ENCODE data around the gene GABBR2.

GABBR2 gene

DNA sequence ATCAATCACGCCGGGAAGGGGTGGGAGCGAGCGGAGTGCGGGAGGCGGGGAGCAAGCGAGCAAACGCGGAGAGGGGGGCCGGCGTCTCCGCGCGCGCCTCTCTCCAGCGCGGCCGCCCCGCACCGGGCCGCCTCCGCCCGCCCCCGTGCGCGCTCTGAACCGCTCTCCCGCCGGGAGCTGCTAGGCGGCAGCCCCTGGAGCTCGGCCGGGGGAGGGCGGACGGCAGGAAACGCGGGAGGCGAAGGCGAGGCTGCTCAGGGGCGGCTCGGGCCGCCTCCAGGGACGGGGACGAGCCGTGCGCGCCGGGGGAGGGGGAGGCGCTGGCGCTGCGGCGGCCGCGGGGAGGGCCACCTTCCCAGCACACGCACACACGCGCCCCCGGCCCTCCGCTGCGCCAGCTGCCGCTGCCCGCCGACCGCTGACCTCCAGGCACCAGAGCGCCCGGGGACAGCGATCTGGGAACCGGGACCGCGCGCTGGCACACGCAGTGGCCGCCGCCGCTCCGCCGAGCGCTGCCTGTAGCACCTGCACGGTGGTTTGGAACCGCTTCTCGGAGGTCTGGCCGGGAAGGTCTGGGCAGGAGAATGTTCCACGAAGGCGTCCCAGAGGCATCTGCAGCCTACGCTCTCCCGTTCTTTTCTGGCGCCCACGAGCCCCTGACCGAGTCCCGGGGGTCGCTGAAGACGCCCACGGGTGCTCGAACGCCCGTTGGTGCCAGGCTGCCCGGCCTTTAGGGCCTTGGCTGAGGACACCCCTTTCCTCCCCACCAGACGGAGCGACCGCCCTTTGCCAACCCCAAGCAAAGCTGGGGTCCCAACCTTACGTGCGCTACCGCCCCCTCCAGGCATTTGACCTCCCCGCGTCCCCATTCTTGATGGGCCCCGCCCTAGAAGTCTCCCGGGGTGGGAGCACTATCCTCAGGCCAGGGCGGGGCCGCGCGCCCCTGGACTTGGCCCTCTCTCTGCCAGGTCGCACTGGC lies at the start of gene GABBR2:
GABBR2 (minus strand) TSS at position 3 of the 979 bp plus-strand sequence. CDS start 198 bp downstream, outside the sequence.
- in situ Hi-C loops (cut with HindIII; ENCODE audit: low sequenced_read_pairs), result no loop called here

DNA sequence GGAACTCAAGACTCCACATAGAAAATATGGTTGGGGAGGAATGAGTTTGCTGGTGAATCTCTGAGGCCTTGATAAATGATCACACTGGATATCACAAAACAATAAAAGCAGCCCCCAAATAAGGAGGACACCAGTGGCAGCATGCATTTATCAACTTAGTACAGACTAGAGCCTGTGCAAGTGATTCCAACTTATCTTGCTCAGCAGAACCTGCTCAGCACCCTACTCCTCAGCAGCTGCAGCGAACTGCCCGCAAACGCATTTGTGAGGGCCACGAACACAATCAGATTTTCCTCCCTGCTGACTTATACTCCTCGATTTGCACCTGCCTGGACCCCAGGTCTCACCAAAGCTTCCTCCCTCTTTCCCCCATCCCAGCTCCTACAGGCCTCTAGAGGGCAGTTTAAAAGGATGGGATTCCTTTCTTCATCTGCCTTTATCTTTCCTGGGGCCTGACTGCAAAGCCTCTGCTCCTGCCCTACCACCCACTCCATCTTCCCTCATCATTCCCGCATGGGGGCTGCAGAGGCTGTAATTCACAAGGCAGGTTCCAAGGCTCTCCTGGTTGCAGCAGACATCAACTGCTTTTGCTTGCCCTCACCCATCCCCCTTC lies 46.4 kb upstream of the GABBR2 start:
- in situ Hi-C loops (cut with HindIII; ENCODE audit: low sequenced_read_pairs), result no loop called here

DNA sequence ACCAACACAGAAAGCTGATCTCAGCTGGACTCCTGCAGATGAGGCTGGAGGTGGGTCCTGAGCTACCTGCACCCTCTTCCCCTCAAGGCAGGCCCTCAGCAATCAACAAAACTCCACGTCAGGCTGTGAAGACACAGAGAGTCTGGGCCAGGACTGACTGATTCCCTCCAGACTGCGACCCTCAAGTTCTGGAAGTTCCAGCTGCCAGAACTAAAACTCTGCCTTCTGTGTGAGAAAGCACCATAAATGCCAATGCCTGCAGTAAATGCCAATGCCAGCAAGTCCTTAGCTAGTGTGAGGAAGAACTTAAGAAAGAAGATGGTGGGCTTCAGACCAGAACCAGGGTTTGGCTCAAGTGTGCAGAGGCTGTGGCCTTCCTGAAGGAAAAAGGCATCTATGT lies 42.5 kb upstream of the GABBR2 start:
- in situ Hi-C loops (cut with HindIII; ENCODE audit: low sequenced_read_pairs), result no loop called here

DNA sequence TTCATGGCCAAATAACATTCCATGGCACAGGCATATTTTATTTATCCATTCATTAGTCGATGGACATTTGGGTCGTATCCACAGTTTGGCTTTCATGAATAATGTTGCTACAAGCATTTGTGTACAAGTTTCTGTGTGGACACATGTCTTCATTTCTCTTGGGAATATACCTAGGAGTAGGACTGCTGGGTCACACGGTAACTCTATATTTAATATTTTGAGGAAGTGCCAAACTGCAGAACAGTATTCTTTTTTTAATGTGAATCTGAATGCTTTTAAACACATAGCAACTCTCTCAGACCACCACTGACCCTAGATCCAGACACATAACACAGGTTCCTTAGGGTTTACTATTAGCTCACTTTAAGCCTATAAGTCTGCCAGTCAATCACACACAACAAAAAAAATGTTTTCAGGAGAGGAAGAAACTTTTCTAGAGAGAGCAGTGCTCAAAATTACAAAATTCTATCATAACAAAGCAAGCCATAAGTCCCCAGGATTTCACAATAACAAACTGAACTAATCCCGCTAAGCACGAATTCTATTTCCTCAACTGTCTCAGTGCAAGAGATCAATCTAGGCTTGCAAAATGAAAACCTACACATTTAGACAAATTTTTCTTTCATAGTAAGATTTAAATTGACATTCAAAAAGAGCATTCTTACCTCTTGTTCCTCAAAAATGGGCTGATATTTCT lies 41.8 kb upstream of the GABBR2 start:
- in situ Hi-C loops (cut with HindIII; ENCODE audit: low sequenced_read_pairs), result no loop called here

DNA sequence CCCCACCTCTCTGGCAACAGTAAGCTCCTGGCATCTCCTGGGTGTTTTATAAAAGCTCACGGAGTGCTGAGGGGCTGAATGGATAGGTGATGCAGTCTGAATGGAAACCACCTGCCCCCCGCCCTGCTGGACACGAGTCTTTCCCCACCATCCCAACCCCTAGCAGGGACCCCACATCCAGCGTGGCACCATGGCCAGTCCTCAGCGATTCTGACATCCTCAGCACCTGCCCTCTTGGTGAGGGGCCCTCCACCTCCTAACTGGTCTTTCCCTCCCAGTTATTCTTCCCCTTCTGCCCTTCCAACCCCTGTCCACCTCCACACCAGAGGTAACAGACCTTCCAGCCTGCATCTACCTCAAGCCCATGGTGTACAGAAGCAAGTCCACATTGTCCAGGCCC lies 38.7 kb upstream of the GABBR2 start:
- in situ Hi-C loops (cut with HindIII; ENCODE audit: low sequenced_read_pairs), result no loop called here

DNA sequence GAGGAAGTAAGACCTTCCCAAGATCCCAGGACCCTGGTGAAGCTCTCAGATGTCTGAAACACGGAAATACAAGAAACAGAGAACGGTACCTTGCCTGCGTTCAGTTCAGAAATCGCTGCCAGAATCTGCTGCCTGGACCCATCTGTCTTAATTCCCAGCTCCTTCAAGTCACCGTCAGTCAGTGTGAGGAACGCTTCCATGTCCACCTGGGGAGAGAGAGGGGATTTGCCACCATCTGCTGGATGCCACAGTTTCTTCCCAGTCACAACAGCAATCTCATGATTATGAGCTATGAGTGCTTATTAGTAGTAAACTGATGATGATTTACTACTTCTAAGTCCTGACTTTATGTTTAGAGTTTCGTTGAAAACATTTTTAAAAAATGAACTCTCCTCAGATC lies 36.7 kb upstream of the GABBR2 start:
- in situ Hi-C loops (cut with HindIII; ENCODE audit: low sequenced_read_pairs), result no loop called here

DNA sequence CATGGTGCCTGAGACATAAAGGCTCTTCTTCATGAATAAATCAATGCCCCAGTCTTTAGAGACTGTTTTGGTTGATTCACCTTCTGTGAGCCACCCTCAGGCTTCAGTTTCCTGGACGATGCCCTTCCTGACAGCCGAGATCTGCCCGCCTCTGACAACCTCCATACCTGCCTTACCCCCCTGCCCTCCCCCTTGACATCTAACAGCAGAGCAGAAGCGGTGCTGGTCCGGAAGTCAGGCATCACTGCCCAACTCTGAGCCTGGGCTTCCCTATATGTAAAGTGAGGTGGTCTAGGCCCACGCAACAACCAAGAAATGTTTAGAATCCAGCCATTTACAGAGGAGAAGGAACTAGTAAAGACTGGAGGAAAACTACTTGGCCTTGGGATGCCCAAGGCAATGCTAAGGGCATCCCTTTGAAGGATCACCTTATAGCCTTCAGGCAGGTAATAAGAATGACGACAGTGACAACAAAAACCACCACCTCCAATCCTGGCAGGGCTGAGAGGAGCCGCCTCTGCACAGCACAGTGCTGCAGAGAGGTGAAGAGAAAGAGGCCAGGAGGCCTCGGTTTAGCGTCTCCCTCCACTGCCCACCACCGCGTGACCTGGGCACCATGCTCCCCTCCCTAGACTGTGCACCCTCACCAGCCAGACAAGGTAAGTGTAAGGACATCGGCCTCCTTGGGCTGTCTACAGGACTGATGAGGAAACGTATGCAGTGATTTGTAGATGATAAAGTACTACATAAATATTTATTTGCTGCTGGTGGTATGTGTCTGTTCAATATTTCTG lies 35.3 kb upstream of the GABBR2 start:
- in situ Hi-C loops (cut with HindIII; ENCODE audit: low sequenced_read_pairs), result no loop called here

DNA sequence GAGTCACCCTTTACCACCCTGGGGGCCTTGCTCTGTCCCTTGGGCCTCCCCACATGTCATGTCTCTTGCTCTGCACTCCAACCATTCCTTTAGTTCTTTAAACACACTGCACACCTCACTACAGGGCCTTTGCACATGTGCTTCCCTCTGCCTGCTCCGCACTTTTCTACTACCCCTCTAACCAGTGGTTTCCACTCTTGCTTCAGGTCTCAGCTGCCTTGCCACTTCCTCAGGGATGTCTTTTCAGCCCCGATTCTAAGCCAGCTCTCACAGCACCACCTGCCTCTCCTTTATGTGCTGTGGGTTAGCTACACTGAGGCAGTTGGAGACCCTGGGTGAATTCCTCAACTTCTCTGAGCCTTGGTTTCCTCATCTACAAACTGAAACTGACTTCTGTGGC lies 34.6 kb upstream of the GABBR2 start:
- in situ Hi-C loops (cut with HindIII; ENCODE audit: low sequenced_read_pairs), result no loop called here

DNA sequence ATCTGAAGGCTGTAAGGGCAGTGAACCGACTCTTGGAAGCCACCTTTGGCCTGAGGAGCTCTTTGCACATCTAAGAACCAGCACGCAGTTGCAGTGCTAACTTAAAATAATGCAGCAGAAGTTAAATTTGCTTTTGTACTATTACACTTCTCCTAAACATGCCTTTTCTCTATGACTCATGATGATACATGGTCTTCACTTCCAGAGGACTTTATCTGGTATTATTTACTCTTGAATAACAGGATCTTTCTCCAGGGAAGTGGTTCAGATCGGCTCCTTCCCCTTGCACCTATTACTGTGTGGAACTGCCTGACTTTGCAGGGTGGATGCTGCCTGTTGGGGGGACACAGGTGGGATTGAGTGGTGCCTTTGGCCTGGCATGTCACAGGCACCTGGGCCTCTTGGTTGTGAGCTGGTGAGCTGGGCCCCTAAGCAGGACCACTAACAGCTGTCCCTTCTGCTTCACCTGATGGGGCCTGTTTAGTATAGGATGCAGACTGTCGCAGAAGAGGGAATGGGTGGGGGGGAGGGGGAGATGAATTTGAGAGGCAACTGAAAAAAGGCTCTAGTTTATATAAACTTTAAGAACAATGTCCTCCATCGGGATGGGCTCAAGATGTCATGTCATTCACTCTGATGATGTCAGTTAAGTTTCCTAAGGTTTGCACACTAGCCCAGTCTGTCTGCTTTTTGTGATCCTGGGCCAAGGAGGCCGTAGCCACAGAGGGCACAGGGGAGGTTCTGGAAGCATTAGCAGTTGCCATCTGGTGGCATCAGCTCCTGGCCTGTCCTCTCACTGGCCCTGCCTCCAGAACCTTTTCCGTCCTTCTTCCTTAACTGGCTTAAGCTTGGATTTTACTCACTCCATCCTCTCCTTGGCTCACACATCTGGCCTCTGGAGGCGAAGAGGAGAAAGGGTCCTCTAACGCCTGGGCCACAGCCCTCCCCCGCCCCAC lies 33.9 kb upstream of the GABBR2 start:
- in situ Hi-C loops (cut with HindIII; ENCODE audit: low sequenced_read_pairs), result no loop called here

DNA sequence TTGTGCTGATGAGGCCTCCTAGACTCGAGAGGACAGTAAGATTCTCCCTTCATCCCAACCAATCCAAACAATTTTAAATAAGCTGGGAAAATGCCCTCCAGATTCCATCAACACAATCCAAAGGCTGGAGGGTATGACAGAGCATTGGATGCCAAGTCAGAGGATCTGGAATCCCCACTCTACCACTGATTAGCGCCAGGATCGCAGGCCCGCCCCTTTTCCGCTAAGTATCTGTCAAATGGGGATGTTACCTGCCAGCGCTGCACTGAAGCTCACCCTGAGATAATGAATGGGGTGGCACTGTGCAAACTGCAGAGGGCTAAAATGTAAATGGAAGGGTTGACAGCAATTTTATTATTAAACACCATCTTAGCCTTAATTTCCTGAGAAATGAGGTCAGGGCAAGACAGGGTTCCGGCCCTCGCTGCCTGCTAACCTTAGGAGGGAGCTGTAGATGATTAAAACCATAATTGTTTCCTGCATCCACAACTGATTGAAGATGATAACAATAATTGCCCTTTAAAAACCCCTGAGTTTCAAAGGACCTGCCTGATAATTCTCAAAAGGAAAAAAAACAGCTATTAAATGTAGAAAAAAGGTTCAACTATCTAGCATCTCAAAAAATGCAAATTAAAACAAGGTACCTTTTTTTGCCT lies 31.6 kb upstream of the GABBR2 start:
- in situ Hi-C loops (cut with HindIII; ENCODE audit: low sequenced_read_pairs), result no loop called here

DNA sequence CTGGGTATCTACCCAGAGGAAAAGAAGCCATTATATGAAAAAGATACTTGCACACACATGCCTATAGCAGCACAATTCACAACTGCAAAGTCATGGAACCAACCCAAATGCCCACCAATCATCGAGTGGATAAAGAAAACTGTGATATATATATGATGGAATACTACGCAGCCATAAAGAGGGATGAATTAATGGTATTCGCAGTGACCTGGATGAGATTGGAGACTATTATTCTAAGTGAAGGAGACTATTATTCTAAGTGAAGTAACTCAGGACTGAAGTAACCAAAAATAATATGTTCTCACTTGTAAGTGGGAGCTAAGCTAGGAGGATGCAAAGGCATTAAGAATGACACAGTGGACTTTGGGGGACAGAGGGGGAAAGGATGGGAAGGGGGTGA lies 30.0 kb upstream of the GABBR2 start:
- in situ Hi-C loops (cut with HindIII; ENCODE audit: low sequenced_read_pairs), result no loop called here

DNA sequence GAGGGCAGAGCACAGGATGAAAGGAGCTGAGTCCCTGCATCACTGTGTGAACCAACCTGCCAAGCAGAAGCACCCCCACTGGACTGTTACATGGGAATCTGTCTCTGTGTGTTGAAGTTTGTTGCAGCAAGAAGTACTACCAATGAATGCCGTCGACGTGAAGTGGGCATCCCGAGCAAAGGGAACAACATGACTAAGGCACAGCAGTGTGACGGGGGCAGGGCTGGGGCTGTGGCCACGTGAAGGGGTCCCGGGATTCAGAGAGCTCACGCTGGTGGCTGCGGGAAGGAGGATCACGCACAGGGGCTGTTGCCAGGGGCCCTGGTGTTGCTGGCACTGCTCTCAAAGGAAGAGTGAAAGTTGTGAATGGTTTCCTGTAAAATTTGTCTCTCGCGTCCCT lies 27.5 kb upstream of the GABBR2 start:
- in situ Hi-C loops (cut with HindIII; ENCODE audit: low sequenced_read_pairs), result no loop called here

DNA sequence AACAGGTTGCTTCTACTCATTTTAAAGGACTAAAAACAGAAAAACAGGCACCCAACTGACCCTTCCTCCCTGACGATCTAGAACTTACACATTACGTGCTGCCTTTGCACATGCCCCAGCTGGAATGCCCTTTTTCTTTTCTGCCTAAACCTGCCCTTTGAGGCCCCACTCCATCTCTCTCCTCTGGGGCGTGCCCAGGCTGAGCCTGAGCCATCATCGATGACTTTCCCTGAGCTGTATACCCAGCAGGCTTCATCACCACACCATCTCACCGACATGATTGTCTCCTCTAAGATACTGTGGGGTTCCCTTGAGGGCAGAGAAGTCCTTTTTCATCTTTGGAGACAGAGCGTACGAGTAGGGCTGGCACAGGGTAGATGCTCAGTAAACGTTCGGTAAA lies 24.1 kb upstream of the GABBR2 start:
- in situ Hi-C loops (cut with HindIII; ENCODE audit: low sequenced_read_pairs), result no loop called here

DNA sequence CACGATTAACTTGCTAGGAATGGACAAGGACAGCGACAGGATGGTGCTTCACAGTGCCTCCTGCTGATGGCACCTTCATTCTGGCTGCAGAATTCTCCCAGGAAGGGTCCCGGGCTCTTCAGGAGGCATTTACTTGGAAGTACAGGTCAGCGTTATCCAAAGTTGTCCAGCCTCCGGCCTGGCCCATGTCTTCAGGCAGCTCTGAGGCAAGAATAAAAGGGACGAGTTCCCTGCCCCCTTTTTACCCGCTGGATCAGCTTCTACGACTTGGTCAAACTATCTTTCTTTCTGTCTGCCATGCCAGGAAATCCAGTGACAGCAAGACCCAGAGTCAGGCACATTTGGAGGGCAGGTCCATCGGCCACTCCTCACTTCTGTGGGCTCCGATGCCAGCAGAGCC lies 23.4 kb upstream of the GABBR2 start:
- in situ Hi-C loops (cut with HindIII; ENCODE audit: low sequenced_read_pairs), result no loop called here

DNA sequence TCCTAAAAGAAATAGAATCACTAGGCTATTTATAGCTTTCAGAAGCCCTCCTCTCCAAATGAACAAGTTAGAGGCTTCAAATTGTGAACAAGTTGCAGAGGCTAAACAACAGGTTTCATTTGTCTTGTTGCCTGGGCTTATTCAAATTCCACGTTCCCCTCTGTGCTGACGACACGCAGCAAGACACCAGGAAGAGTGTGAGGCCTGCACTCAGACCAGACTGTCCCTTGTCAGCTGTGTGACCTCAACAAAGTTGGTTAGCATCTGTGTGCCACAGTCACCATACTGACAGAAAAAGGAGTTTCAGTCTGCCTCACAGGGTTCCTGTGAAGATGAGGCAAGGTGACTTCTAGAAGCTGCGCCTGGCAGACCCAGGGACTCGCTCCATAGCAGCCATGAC lies 22.1 kb upstream of the GABBR2 start:
- in situ Hi-C loops (cut with HindIII; ENCODE audit: low sequenced_read_pairs), result no loop called here

DNA sequence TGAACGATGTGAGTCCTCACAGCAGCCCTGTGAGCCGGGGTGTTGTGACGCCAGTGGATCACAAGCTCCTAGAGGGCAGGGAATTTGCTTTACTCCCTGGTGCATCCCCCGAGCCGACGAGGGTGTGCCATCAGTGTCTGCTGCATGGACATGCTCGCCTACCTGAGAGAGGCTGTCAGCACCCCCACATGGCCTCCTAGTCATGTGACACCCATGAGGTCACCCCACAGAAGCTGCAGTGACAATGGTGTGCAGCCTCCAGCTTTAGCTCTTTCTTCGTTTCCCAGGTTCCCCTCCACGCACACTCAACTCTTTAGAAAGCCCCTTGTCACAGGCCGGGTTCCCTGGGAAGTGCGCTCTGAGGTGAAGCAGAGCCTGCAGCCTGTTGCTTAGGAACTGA lies 19.8 kb upstream of the GABBR2 start:
- in situ Hi-C loops (cut with HindIII; ENCODE audit: low sequenced_read_pairs), result no loop called here

DNA sequence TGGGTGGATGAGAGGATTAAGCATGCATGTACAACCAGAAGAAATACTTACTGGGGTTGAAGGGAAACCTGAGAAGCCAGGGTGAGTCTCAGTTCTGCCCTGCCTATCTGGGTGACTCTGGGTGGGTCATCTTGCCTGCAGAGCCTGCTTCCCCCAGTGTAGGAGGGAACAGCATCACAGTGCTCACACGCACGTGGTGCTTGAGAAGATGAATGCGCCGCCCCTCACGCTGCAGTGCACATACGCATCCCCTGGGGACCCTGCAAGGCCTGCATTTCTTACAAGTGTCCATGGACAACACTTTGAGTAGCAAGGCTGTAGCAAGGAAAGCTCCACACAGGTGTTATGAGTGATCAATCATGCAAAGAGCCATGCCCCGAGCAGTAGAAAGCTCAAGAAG lies 18.7 kb upstream of the GABBR2 start:
- in situ Hi-C loops (cut with HindIII; ENCODE audit: low sequenced_read_pairs), result no loop called here

DNA sequence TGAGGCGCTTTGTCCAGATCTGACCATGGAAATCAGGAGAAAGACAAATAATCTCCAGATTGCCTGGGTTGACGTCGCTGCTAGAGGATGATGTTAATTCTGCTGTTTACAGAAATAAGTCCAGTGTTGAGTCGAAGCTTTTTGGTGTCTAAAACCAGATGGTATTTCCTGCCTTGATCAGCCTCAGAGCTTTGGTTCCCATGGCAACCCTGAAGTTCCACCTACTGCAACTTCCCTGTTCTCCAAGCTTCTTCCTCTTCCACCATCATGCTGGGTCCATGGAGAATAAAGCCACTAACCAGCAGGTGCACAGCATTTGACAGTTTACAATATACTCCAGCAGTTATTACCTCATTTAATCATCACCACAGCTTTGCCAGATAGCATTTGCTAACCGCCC lies 18.0 kb upstream of the GABBR2 start:
- in situ Hi-C loops (cut with HindIII; ENCODE audit: low sequenced_read_pairs), result no loop called here

DNA sequence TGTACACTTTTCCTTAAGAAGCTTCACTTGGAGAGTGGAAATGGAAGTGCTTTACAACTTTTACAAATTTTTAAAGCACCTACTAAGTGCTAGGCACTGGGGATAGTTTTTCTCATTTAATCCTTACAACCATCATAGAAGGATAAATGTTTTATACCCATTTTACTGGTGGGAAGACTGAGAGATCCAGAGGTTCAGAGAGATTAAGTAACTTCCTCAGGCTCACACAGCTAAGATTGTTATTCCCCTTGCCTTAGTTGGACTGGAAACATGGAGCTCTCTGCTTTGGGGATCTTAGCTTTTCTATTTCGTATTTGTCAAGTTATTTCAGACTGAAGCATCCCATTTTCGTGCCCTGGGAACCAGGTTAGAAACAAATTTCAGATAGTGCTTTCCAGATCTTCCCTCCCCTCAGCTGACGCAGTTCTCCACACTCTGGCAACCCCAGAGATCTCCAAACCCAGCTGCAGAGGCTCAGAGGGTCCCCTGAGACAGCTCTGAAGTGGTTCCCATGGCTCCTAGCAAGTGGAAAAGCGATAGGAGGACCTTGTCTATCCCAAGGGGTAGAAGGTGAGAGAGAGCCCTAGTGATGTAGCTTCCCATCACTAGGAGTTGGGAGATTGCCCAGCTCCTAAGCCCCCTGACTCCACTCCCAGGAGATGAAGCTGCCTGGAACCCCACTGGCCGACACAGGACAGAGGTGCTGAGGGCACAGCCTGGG lies 16.2 kb upstream of the GABBR2 start:
- in situ Hi-C loops (cut with HindIII; ENCODE audit: low sequenced_read_pairs), result no loop called here
